Fibroblast of mammary gland (primary cell): ENCODE data around the gene FBLN2.
A peak's percentile ranks its signal among the peaks of the same experiment; 100 is the strongest.

Experiments
- DNase-seq: peaks from one replicate; pipeline ENCODE4 v3.0.0-alpha.2; 2010; ENCODE audit warnings: low read depth
- H3K4me3 ChIP-seq: 2 replicates; pipeline ENCODE4 v1.5.1; 2011; ENCODE audit warnings: low read depth, mild to moderate bottlenecking, low read length, moderate library complexity; ENCODE audit not compliant: control insufficient read depth
- CTCF ChIP-seq: conservative IDR thresholded peaks from 2 replicates; pipeline ENCODE4 v1.5.1; 2011; ENCODE audit warnings: low read depth, low read length, inconsistent platforms; ENCODE audit not compliant: control insufficient read depth, insufficient read depth

Gene FBLN2

GRCh38 chr3:13655061-13655913 lies 106.4 kb downstream of the FBLN2 start:
- no peak for TF ChIP-seq CTCF
- peak; percentile 21 for DNase-seq
- no peak overlapping the region for H3K4me3 ChIP-seq

- no peak for DNase-seq
- H3K4me3 ChIP-seq, result no peak overlapping the region
- TF ChIP-seq CTCF, result no peak
Observed at GRCh38 chr3:13656584-13657301, 107.8 kb downstream of the FBLN2 start.

- TF ChIP-seq CTCF, result peak; percentile 83
- H3K4me3 ChIP-seq, result no peak overlapping the region
- DNase-seq, result peak; percentile 27
Observed at GRCh38 chr3:13657660-13658435, 108.9 kb downstream of the FBLN2 start.

GRCh38 chr3:13658681-13659080 lies 109.8 kb downstream of the FBLN2 start:
- H3K4me3 ChIP-seq, result no peak overlapping the region
- no peak for DNase-seq
- TF ChIP-seq CTCF, result no peak

GRCh38 chr3:13659221-13659969 lies 110.5 kb downstream of the FBLN2 start:
- TF ChIP-seq CTCF, result no peak
- no peak for DNase-seq
- H3K4me3 ChIP-seq, result no peak overlapping the region
